Measurements from ENCODE around the gene ZSWIM8. TPM values are rescaled to one million over a fixed set of nuclear protein-coding genes. Genes with fewer than 3 reads are reported as not detected.
A peak's percentile ranks its signal among the peaks of the same experiment; 100 is the strongest.

Gene ZSWIM8
- total RNA-seq, 1 donor = 76.7 TPM

DNA sequence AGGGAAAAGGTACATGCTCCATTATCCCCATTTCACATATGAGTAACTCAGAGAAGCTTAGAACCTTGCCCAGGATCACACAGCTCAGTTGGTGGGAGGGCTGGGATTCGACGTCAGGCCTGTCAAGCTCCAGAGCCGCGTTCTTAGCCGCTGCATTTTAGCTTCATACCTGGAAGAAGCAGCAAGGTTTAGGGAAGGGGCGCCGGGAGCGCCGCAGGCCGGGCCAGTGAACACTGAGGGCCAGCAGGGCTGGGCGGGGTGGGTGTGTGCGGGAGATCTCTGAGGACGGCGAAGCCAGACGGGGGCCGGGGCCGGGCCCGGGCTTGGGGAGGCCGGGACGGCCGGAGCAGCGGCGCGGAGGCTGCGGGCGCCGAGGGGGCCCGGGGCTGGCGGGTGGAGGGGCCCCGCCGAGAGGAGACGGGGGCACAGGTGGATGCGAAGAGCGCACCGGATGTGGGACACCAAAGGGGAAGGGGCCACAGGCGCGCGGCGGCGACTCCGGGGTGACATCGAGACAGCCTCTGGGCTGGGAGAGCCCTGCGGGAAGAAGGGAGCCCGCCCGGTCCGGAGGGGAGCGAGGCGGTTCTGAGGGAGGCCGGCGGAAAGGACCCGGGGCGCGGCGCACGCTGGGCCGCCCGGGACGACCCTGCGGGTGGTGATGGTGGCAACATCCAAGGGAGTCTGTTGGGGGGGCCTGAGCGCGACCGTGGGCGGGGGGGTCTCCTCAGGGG, 25.5 kb downstream of the ZSWIM8 start:
- no peaks in the 10 kb centered on the region for H3K27me3 ChIP-seq (ENCODE audit: insufficient read depth, low read length)
- H3K36me3 ChIP-seq (ENCODE audit: insufficient read depth, low read length) = peaks cover 45% of the 10 kb centered on the region
- peaks cover 18% of the 10 kb centered on the region for H4K20me1 ChIP-seq (ENCODE audit: insufficient read depth, low read length)
- H3K4me2 ChIP-seq (ENCODE audit: insufficient read depth, low read length) = peak overlapping the region; percentile 75
- peak overlapping the region; percentile 83 for H3K4me3 ChIP-seq (ENCODE audit: insufficient read depth, low read length)
- TF ChIP-seq, protein P1, sequence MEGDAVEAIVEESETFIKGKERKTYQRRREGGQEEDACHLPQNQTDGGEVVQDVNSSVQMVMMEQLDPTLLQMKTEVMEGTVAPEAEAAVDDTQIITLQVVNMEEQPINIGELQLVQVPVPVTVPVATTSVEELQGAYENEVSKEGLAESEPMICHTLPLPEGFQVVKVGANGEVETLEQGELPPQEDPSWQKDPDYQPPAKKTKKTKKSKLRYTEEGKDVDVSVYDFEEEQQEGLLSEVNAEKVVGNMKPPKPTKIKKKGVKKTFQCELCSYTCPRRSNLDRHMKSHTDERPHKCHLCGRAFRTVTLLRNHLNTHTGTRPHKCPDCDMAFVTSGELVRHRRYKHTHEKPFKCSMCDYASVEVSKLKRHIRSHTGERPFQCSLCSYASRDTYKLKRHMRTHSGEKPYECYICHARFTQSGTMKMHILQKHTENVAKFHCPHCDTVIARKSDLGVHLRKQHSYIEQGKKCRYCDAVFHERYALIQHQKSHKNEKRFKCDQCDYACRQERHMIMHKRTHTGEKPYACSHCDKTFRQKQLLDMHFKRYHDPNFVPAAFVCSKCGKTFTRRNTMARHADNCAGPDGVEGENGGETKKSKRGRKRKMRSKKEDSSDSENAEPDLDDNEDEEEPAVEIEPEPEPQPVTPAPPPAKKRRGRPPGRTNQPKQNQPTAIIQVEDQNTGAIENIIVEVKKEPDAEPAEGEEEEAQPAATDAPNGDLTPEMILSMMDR (IDR thresholded peaks at IDR 0.05; ENCODE audit: extremely low read depth, low read depth, low read length) = no peak
- peak; percentile 89 for DNase-seq (ENCODE audit: insufficient read length, low spot score, missing footprints)
- peaks cover 42% of the 10 kb centered on the region for H3K79me2 ChIP-seq (ENCODE audit: insufficient read depth, low read length)
- H2AFZ ChIP-seq (ENCODE audit: low read length) = peak overlapping the region; percentile 43
- H3K9me3 ChIP-seq (ENCODE audit: low read depth, low read length) = no peaks in the 10 kb centered on the region
- H3K27ac ChIP-seq (ENCODE audit: low read depth, low read length) = peak overlapping the region; percentile 78
- H3K4me1 ChIP-seq (ENCODE audit: insufficient read depth, low read length) = peaks cover 9% of the 10 kb centered on the region

DNA sequence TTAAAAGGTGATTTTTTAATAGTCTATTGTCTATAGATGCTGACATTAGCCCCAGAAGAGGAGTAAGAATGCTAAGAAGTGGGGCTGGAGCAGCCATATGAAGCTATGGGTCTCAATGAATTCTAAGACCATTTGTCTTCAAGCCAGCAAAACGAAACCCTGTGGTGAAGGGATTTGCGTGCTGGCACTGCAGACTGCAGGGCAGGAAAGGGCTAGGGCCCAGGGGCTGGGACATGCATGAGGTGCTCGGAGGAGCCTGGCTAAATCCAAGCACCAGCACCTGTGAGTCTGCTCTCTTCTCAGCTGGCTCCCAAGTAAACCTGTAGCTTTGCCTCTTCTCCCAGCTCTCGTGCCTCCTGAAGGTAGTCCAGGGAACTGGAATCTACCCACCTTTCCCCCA, 27.3 kb downstream of the ZSWIM8 start:
- Histone ChIP-seq H3K4me3 (ENCODE audit: insufficient read depth, low read length) (no peak overlapping the region), H4K20me1 (ENCODE audit: insufficient read depth, low read length) (peaks cover 5% of the 10 kb centered on the region), H3K9me3 (ENCODE audit: low read depth, low read length) (no peaks in the 10 kb centered on the region), H2AFZ (ENCODE audit: low read length) (no peak overlapping the region), H3K27ac (ENCODE audit: low read depth, low read length) (no peak overlapping the region), H3K36me3 (ENCODE audit: insufficient read depth, low read length) (peaks cover 27% of the 10 kb centered on the region), H3K27me3 (ENCODE audit: insufficient read depth, low read length) (no peaks in the 10 kb centered on the region), H3K79me2 (ENCODE audit: insufficient read depth, low read length) (peaks cover 27% of the 10 kb centered on the region), H3K4me2 (ENCODE audit: insufficient read depth, low read length) (no peak overlapping the region), H3K4me1 (ENCODE audit: insufficient read depth, low read length) (peaks cover 25% of the 10 kb centered on the region)
- DNase-seq (ENCODE audit: insufficient read length, low spot score, missing footprints) = no peak
- TF ChIP-seq, protein P1 (IDR thresholded peaks at IDR 0.05; ENCODE audit: extremely low read depth, low read depth, low read length) = no peak

DNA sequence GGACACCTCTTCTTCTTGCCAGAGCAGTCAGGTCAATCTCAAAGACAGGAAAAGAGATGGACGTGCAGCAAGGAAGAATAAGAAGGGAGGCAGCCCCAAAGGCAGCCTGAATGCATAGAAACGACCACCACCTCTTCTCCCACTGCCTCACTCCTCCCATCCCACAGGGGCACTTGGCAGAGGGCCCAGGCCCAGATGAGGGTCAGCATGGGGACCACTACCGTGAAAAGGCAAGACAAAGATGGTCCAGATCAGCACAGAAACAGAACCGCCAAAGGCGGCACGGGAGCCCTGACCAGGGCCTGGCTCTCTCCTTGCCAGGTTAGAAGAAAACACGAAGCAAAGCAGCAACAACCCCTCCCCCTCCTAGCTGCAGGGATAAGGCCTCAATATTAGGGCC, 27.9 kb downstream of the ZSWIM8 start:
- no peaks in the 10 kb centered on the region for H3K27me3 ChIP-seq (ENCODE audit: insufficient read depth, low read length)
- no peaks in the 10 kb centered on the region for H3K9me3 ChIP-seq (ENCODE audit: low read depth, low read length)
- H2AFZ ChIP-seq (ENCODE audit: low read length) = no peak overlapping the region
- H3K79me2 ChIP-seq (ENCODE audit: insufficient read depth, low read length) = peaks cover 20% of the 10 kb centered on the region
- H3K4me3 ChIP-seq (ENCODE audit: insufficient read depth, low read length) = no peak overlapping the region
- peak; percentile 55 for DNase-seq (ENCODE audit: insufficient read length, low spot score, missing footprints)
- no peaks in the 10 kb centered on the region for H4K20me1 ChIP-seq (ENCODE audit: insufficient read depth, low read length)
- no peak overlapping the region for H3K27ac ChIP-seq (ENCODE audit: low read depth, low read length)
- no peak overlapping the region for H3K4me2 ChIP-seq (ENCODE audit: insufficient read depth, low read length)
- H3K36me3 ChIP-seq (ENCODE audit: insufficient read depth, low read length) = peaks cover 21% of the 10 kb centered on the region
- peaks cover 25% of the 10 kb centered on the region for H3K4me1 ChIP-seq (ENCODE audit: insufficient read depth, low read length)
- TF ChIP-seq, protein P1 (IDR thresholded peaks at IDR 0.05; ENCODE audit: extremely low read depth, low read depth, low read length) = no peak

DNA sequence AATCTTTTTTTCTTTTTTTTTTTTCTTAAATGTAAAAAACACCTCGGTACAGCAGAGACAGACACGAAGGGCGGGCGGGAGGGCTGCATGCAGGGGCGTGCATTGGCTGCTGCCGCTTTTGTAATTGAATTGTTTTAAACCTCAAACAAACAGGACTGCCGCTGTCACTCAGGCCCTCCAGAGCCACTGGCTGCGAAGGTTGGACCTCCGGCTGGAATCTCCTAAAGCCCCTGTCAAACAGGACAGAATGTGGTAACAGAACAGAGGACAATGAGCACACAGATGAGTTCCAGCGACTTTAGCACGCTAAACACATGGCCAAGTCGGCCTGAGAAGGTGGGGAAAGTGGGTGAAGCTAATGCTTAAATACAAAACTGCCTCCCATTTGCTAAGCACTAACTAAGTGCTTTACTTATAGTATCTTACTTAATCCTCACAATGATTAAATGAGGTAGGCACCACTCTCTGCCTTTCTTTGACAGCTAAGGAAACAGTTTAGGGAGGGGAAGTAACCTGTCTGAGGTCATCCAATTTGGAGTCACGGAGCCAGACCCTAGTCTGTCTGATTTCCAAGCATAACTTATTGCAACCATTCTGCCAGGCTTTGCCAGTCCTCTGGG, 29.0 kb downstream of the ZSWIM8 start:
- H4K20me1 ChIP-seq (ENCODE audit: insufficient read depth, low read length) = no peaks in the 10 kb centered on the region
- DNase-seq (ENCODE audit: insufficient read length, low spot score, missing footprints) = peak; percentile 35

More for the DNA sequence above, 29.0 kb downstream of the ZSWIM8 start:
- Histone ChIP-seq H3K36me3 (ENCODE audit: insufficient read depth, low read length) (peaks cover 20% of the 10 kb centered on the region), H3K27me3 (ENCODE audit: insufficient read depth, low read length) (no peaks in the 10 kb centered on the region), H3K4me3 (ENCODE audit: insufficient read depth, low read length) (no peak overlapping the region), H3K79me2 (ENCODE audit: insufficient read depth, low read length) (peaks cover 16% of the 10 kb centered on the region), H3K4me2 (ENCODE audit: insufficient read depth, low read length) (no peak overlapping the region), H3K9me3 (ENCODE audit: low read depth, low read length) (no peaks in the 10 kb centered on the region), H3K27ac (ENCODE audit: low read depth, low read length) (no peak overlapping the region), H2AFZ (ENCODE audit: low read length) (no peak overlapping the region), H3K4me1 (ENCODE audit: insufficient read depth, low read length) (peaks cover 25% of the 10 kb centered on the region)
- TF ChIP-seq, protein P1 (IDR thresholded peaks at IDR 0.05; ENCODE audit: extremely low read depth, low read depth, low read length) = no peak
